GM12891 (cell line): Measurements from ENCODE around the gene DCAF16.
A peak's percentile ranks its signal among the peaks of the same experiment; 100 is the strongest.

ENCODE experiments used
- DNase-seq: peaks from one replicate; pipeline ENCODE4 v3.0.0; 2011; ENCODE audit warnings: low spot score; ENCODE audit not compliant: insufficient read length
- FAIRE-seq: peaks from 2 replicates; lab custom pipeline; 2011; peaks lifted over from hg19 to GRCh38; lab: Jason Lieb, UNC
- PAX5 ChIP-seq: IDR thresholded peaks from 2 replicates; pipeline ENCODE4 v1.6.1; 2011; ENCODE audit warnings: low read length, moderate library complexity, mild to moderate bottlenecking; ENCODE audit not compliant: insufficient read depth, severe bottlenecking
- POLR2A ChIP-seq: IDR thresholded peaks from 2 replicates; pipeline ENCODE4 v1.6.1; 2011; ENCODE audit warnings: low read depth, low read length, control low read depth
- POLR2AphosphoS5 ChIP-seq: IDR thresholded peaks from 2 replicates; pipeline ENCODE4 v1.6.1; 2011; ENCODE audit warnings: low read depth, low read length, control low read depth
- POU2F2 ChIP-seq: IDR thresholded peaks from 2 replicates; pipeline ENCODE4 v1.6.1; 2011; ENCODE audit warnings: low read depth, mild to moderate bottlenecking, control low read depth, low read length, moderate library complexity
- SPI1 ChIP-seq: IDR thresholded peaks from 2 replicates; pipeline ENCODE4 v1.6.1; 2011; ENCODE audit warnings: low read depth, low read length, control low read depth
- TAF1 ChIP-seq: IDR thresholded peaks from 2 replicates; pipeline ENCODE4 v1.6.1; 2011; ENCODE audit warnings: low read depth, low read length, control low read depth

The DCAF16 gene

DNA sequence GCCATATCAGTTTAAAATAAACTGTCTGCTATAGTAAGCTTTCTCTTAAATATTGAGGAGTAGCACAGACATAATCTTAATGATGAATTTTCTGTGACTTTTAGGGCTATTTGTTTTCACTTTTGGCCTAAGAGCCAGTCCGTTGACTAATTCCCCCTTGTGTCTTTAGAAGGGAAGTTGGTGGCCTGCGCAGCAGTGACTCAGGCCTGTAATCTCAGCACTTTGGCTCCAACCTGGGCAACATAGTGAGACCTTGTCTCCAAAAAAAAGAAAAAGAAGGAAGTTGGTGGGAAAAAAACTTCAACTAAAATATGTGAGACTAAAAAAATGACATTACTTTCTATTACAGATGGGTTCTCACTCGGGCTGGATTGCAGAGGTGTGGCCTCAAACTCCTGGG is 3.6 kb upstream of the DCAF16 start:
- FAIRE-seq (no peak), DNase-seq (no peak)
- TF ChIP-seq POLR2A (no peak), POLR2AphosphoS5 (no peak), TAF1 (no peak), POU2F2 (no peak), SPI1 (no peak), PAX5 (no peak)

DNA sequence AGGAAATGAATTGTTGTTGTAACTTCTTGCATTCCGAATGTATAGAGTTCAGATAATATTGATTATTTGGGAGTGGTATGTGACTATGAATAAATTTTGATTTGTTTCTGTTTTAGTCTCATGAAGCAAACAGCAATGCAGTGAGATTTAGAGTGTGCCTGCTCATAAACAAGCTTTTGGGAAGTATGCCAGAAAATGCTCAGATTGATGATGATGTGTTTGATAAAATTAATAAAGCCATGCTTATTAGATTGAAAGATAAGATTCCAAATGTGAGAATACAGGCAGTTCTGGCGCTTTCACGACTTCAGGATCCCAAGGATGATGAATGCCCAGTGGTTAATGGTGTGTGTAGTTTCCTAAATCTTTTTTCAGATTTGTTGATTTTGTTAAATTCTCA is 2.2 kb upstream of the DCAF16 start:
- DNase-seq: no peak
- no peak for FAIRE-seq
- TF ChIP-seq POLR2A (no peak), SPI1 (no peak), PAX5 (no peak), POLR2AphosphoS5 (no peak), TAF1 (no peak), POU2F2 (no peak)

DNA sequence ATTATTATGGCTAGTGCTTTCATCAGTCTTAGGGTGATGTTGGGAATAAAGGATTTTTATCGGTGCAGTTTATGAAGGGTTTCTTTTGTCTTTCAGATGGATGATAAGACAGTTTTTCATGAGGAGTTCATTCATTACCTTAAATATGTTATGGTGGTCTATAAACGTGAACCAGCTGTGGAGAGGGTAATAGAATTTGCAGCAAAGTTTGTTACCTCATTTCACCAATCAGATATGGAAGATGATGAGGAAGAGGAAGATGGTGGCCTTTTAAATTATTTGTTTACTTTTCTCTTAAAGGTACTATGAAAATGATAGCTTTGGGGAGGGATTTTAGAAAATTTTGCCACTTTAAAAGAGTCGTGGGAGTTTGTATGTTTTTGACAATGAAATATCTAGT is 1.6 kb upstream of the DCAF16 start:
- no peak for FAIRE-seq
- TF ChIP-seq PAX5: no peak
- TF ChIP-seq POLR2AphosphoS5: no peak
- TF ChIP-seq TAF1: no peak
- DNase-seq: no peak

DNA sequence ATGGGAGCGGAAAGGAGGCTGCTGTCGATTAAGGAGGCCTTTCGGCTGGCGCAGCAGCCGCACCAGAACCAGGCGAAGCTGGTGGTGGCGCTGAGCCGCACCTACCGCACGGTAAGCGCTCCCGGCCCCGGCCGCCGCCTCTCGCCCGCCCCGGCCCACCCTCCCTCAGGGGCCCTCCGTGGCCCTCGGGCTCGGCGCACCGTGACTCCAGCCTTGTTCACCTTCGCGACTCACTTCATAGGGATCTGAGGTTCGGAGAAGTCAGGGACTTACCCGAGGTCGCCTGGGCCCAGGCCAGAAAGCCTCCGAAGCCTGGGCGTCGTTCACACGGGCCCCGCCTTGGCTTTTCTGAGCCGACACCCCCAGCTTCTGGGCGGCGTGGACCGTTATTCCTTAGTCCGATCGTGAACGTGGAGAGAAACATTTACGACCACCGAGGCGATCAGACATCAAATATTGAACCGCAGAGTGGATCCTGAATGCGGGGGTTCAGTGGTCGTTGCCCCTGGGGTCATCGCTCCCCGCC is 584 bp upstream of the DCAF16 start:
- DNase-seq: no peak
- peak; percentile 66 for FAIRE-seq
- no peak for TF ChIP-seq PAX5
- TF ChIP-seq POLR2A: no peak
- no peak for TF ChIP-seq TAF1
- TF ChIP-seq POLR2AphosphoS5: no peak
- TF ChIP-seq SPI1: no peak
- no peak; the same call in 1 of the 2 replicates for TF ChIP-seq POU2F2

DNA sequence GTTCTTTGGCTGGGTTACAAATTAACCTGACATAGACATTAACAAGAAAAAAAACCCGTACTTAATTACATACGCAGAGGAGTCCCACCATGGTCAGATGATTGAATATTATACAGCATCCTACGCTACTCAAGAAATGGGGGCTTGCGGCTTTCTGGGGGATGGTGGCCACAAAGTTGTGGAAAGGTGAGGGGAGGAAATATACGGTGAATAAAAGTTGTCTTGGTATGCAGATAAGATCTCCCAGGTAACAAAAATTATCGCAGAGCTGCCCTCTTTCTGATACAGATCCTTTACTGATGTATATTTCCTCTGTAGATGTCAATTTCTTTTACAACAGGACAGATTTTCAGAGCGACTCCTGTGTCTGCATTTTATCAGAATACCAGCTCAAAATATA is 890 bp downstream of the DCAF16 start:
- TF ChIP-seq SPI1 (no peak), POU2F2 (no peak), POLR2AphosphoS5 (no peak), PAX5 (no peak), POLR2A (no peak), TAF1 (no peak)
- DNase-seq: no peak
- FAIRE-seq: no peak

DNA sequence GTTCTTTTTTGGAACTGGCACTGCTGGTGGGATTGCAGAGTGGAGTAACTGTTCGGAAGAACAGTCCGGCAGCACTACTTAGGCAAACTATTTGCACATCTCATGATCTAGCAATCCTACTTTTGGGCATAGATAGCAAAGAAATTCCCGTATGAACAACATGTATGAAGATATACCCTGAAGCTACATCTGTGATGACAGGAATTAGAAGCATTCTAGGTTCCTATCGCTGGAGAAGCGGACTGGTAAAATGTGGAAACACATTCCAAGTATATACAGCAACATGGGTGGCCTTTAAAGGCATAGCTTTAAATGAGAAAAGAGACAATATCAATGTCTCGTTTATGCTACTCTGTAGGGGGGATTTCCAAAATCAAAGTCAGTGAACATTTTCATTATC is 3.1 kb downstream of the DCAF16 start:
- TF ChIP-seq SPI1 (no peak), POU2F2 (no peak), TAF1 (no peak), POLR2AphosphoS5 (no peak), POLR2A (no peak), PAX5 (no peak)
- FAIRE-seq (no peak), DNase-seq (no peak)

DNA sequence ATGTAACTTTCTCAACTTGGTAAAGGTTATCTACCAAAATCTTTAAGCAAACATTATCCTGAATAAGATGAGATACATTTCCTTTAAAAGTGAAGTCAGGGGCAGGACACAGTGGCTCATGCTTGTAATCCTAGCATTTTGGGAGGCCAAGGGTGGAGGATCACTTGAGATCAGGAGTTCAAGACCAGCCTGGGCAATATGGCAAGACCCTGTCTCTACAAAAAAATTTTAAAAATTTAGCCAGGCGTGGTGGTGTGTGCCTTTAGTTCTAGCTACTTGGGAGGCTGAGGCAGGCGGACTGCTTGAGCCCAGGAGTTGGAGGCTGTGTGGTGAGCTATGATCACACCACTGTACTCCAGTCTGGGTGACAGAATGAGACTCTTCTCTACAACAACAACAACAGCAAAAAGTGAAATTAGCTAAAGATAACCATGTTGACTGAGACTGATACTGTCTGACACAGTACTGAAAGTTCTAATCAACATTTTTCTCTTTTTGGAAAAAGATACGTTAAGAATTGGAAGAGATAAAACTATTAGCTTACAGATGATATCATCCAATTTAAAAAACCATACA is 4.9 kb downstream of the DCAF16 start:
- no peak for FAIRE-seq
- DNase-seq: no peak
- TF ChIP-seq PAX5 (no peak), POLR2A (no peak), SPI1 (no peak), POU2F2 (no peak), POLR2AphosphoS5 (no peak), TAF1 (no peak)

DNA sequence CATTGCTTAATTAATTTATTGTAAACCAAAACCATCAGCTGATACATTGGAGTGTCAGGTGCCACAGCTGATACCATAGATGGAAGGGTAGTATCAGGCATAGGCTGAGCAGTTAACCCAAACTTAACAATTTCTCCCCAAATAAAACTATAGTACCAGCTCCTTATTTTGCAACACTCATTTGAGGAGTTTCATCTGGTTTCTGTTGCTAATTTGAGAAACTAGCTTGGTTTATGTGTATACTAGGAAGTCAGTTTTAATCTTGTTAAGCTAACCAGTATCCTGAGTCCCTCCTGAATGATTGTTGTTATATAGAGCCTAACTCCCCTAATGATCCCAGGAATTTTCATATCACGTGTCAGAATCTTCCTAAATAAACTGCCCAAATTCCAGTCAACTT is 12.7 kb downstream of the DCAF16 start:
- no peak for TF ChIP-seq POLR2A
- TF ChIP-seq POLR2AphosphoS5: no peak
- no peak for TF ChIP-seq POU2F2
- no peak for TF ChIP-seq TAF1
- TF ChIP-seq SPI1: no peak
- no peak for TF ChIP-seq PAX5
- no peak for FAIRE-seq

DNA sequence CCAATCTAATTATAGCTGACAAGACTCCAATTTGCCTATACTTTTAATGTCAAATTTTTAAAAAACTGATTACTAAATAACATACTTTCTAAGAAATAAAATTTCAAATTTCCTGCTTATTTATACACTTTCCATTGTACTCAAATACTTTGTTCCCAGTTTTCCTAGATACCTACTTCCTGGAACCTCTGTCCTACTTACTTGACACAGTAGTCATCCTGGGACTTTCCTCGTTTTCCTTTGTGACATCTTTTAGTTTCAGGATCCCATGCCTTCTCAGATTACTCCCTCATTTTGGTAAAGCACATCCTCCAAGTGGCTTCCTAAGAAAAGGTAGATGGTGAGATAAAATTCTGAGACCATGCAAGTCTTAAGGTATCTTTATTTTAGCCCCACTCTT is 15.8 kb downstream of the DCAF16 start:
- no peak for TF ChIP-seq PAX5
- TF ChIP-seq TAF1: no peak
- TF ChIP-seq SPI1: no peak
- TF ChIP-seq POLR2AphosphoS5: no peak
- TF ChIP-seq POU2F2: no peak
- TF ChIP-seq POLR2A: no peak
- DNase-seq: no peak
- no peak for FAIRE-seq

More for the DNA sequence above, 12.7 kb downstream of the DCAF16 start:
- no peak for DNase-seq
